Lung (tissue), 12 donors: ENCODE data around the gene GPR89A. TPM values are rescaled to one million over a fixed set of nuclear protein-coding genes. Genes with fewer than 3 reads are reported as not detected.

Source experiments
- ATAC-seq: fragments of 200-7000 bp; cut with Tn5 transposase; one replicate; pipeline ENCODE4 v1.9.1; 2020; ENCODE audit warnings: moderate number of reproducible peaks; ENCODE audit not compliant: insufficient read depth, low FRiP score
- DNase-seq, 3 donors: peaks; one replicate each; pipeline ENCODE4 v3.0.0-alpha.2; 2013 to 2017
- H3K27ac ChIP-seq, 2 donors: one replicate each; pipeline ENCODE4 v1.5.1; 2013; ENCODE audit warnings: mild to moderate bottlenecking in 2 of 2, moderate library complexity in 2 of 2, control low read depth in 1 of 2, inconsistent platforms in 1 of 2, low read depth in 1 of 2, low read length in 1 of 2
- H3K27me3 ChIP-seq, 3 donors: one replicate each; pipeline ENCODE4 v1.5.1; 2013; ENCODE audit warnings: low read length in 2 of 3; ENCODE audit not compliant: control insufficient read depth in 3 of 3, insufficient read depth in 3 of 3
- H3K36me3 ChIP-seq, 4 donors: one replicate each; pipeline ENCODE4 v1.5.1; 2013; ENCODE audit warnings: low read length in 4 of 4, mild to moderate bottlenecking in 1 of 4, moderate library complexity in 1 of 4; ENCODE audit not compliant: control insufficient read depth in 4 of 4, insufficient read depth in 4 of 4
- H3K4me1 ChIP-seq, 5 donors: one replicate each; pipeline ENCODE4 v1.5.1; 2013; ENCODE audit warnings: low read length in 5 of 5, mild to moderate bottlenecking in 2 of 5, moderate library complexity in 1 of 5; ENCODE audit not compliant: control insufficient read depth in 5 of 5, insufficient read depth in 5 of 5
- H3K4me3 ChIP-seq: one replicate; pipeline ENCODE4 v1.5.1; 2013; ENCODE audit warnings: mild to moderate bottlenecking, control low read depth, moderate library complexity
- H3K9ac ChIP-seq, 2 donors: one replicate each; pipeline ENCODE4 v1.5.1; 2013; ENCODE audit warnings: low read length in 2 of 2, control low read depth in 1 of 2; ENCODE audit not compliant: insufficient read depth in 1 of 2
- H3K9me3 ChIP-seq, 4 donors: one replicate each; pipeline ENCODE4 v1.5.1; 2013; ENCODE audit warnings: low read length in 3 of 4, mild to moderate bottlenecking in 1 of 4, moderate library complexity in 1 of 4; ENCODE audit not compliant: control insufficient read depth in 4 of 4, insufficient read depth in 3 of 4
- CTCF ChIP-seq: IDR thresholded peaks from 2 replicates; pipeline ENCODE4 v1.5.1; 2012; ENCODE audit warnings: mild to moderate bottlenecking; ENCODE audit errors: control extremely low read depth, extremely low read depth
- WGBS, 2 donors: extraction: QIAGEN DNeasy Blood & Tissue Kit; methylation state at CpG; one replicate each; pipeline ENCODE4 v1.1.7; 2013; 5-methylcytosine and 5-hydroxymethylcytosine counted together
- polyA plus RNA-seq, 2 donors: library from polyadenylated mRNA; stranded (reverse); fragments of 200-250 nt; gene quantifications; one replicate each; pipeline ENCODE4 v1.2.1, GENCODE V29; 2013
- total RNA-seq, 2 donors: library from RNA; depleted of rRNA in 1 of 2; stranded (reverse); fragments of >200 nt in 1 of 2; gene quantifications; one replicate each; pipeline ENCODE4 v1.2.1, GENCODE V29; 2014 to 2021
- donor health status: control.
- donor health status: control.
- donor health status: Bipolar disorder and iron deficiency.
- donor health status: healthy.
- donor health status: DM: yes; HTN: yes; CAD: no.

Gene GPR89A
- total and polyA plus RNA-seq, 4 donors = 11.0 to 31.1 (median 14.2) TPM

GRCh38 chr1:145696630-145696960 lies 88.8 kb downstream of the GPR89A start:
- TF ChIP-seq CTCF = no peak
- WGBS, 2 donors = 89 to 93% methylated on average over 3 of the region's 3 CpGs
- H3K9me3 ChIP-seq = no peaks in the 10 kb centered on the region
- H3K9ac ChIP-seq = no peak overlapping the region
- ATAC-seq = no peak
- DNase-seq = no peak
- no peak overlapping the region for H3K4me3 ChIP-seq
- H3K36me3 ChIP-seq = no peaks in the 10 kb centered on the region
- H3K27ac ChIP-seq = no peak overlapping the region
- H3K4me1 ChIP-seq = no peaks in the 10 kb centered on the region
- no peaks in the 10 kb centered on the region for H3K27me3 ChIP-seq

GRCh38 chr1:145701306-145701862 lies 93.6 kb downstream of the GPR89A start:
- Histone ChIP-seq H3K4me3 (no peak overlapping the region), H3K27me3 (peaks cover 0 to 6% (median 0%) of the 10 kb centered on the region in 3 donors), H3K9me3 (no peaks in the 10 kb centered on the region), H3K36me3 (no peaks in the 10 kb centered on the region), H3K9ac (no peak overlapping the region), H3K4me1 (no peaks in the 10 kb centered on the region), H3K27ac (no peak overlapping the region)
- TF ChIP-seq CTCF = no peak
- ATAC-seq (no peak), DNase-seq (no peak)
- 70 to 89% methylated on average over 2 of the region's 2 CpGs for WGBS, 2 donors

GRCh38 chr1:145702052-145702451 lies 94.3 kb downstream of the GPR89A start:
- Histone ChIP-seq H3K36me3 (no peaks in the 10 kb centered on the region), H3K4me3 (no peak overlapping the region), H3K9me3 (no peaks in the 10 kb centered on the region), H3K27me3 (peaks cover 0 to 6% (median 0%) of the 10 kb centered on the region in 3 donors), H3K9ac (no peak overlapping the region), H3K27ac (no peak overlapping the region), H3K4me1 (no peaks in the 10 kb centered on the region)
- DNase-seq (no peak), ATAC-seq (no peak)
- 75 to 88% methylated on average over 2 of the region's 2 CpGs for WGBS, 2 donors
- no peak for TF ChIP-seq CTCF

- H3K27ac ChIP-seq = no peak overlapping the region
- DNase-seq (no peak), ATAC-seq (no peak)
- H3K36me3 ChIP-seq = no peaks in the 10 kb centered on the region
- H3K4me3 ChIP-seq = no peak overlapping the region
- H3K9me3 ChIP-seq = no peaks in the 10 kb centered on the region
- WGBS, 2 donors = 87 to 92% methylated on average over 7 of the region's 7 CpGs
- no peak overlapping the region for H3K9ac ChIP-seq
- no peak for TF ChIP-seq CTCF
- H3K4me1 ChIP-seq = no peaks in the 10 kb centered on the region
- peaks cover 0 to 6% (median 0%) of the 10 kb centered on the region in 3 donors for H3K27me3 ChIP-seq
Observed at GRCh38 chr1:145702826-145703225, 95.0 kb downstream of the GPR89A start.
